Spleen (tissue), 7 donors: ENCODE data around the gene ZNF618.

Experiments
- CTCF ChIP-seq, 11 experiments: fragments of 200-600 bp in 7 of 11; fragments of 450-650 bp in 4 of 11; sonication (generic) in 4 of 11; IDR thresholded peaks in 8 of 11; conservative IDR thresholded peaks in 3 of 11; 1 replicate in 7 of 11; 2 replicates in 4 of 11; pipeline versions ENCODE4 v1.4.0 to v1.8.0; 2016 to 2021; ENCODE audit warnings: antibody characterized with exemption in 11 of 11, inconsistent platforms in 4 of 11, mild to moderate bottlenecking in 1 of 11
- POLR2A ChIP-seq, 3 donors: fragments of 450-650 bp; IDR thresholded peaks; one replicate each; pipeline ENCODE4 v1.5.1; 2017; ENCODE audit warnings: antibody characterized with exemption in 3 of 3, mild to moderate bottlenecking in 1 of 3
- donor health status: DM: no; HTN: no; CAD: no; lungs with moderate emphysema.
- donor health status: DM: no; HTN: no; CAD: no.
- donor health status: DM: no; HTN: no; CAD: no.

- no peak for TF ChIP-seq POLR2A (IDR thresholded peaks at IDR 0.05)
- TF ChIP-seq CTCF (IDR thresholded peaks at IDR 0.05 in 8 of 11, conservative IDR thresholded peaks at IDR 0.05 in 3 of 11), result no peak
Observed at GRCh38 chr9:113854310-113854709, 21.8 kb upstream of the ZNF618 start.
